HCT116 (cell line): ENCODE data around the gene TOR4A. TPM values are rescaled to one million over a fixed set of nuclear protein-coding genes. Genes with fewer than 3 reads are reported as not detected.

ENCODE experiments used
- ATAC-seq: fragments of 200-7000 bp; cut with Tn5 transposase; 2 replicates; pipeline ENCODE4 v1.9.1; 2020; ENCODE audit warnings: mild to moderate bottlenecking, moderate library complexity
- BruUV-seq: library from RNA; stranded (reverse); fragments of 400-500 nt; replicated peaks from 2 replicates; lab custom pipeline; 2021; lab: Mats Ljungman, UMichigan
- CTCF ChIA-PET: fragments of 300-600 bp; sonication (Branson Sonifier 250); formaldehyde crosslinking; loops from one replicate; lab custom pipeline; 2021; ENCODE audit warnings: antibody characterized with exemption; lab: Charles Lee
- POLR2A ChIA-PET: fragments of 300-600, 350-600 bp; sonication (Branson Sonifier 250); formaldehyde crosslinking; loops from one replicate; lab custom pipeline; 2021; ENCODE audit warnings: antibody characterized with exemption; lab: Charles Lee
- RAD21 ChIA-PET, 2 experiments: fragments of 300-600 bp; sonication (Branson Sonifier 250); formaldehyde crosslinking; loops; one replicate each; lab custom pipeline; 2023; ENCODE audit warnings: low total read pairs in 2 of 2; ENCODE audit not compliant: uncharacterized antibody in 2 of 2, unreplicated experiment in 2 of 2, low non-redundant PET in 1 of 2; lab: Charles Lee
- DNase-seq: peaks from one replicate; pipeline ENCODE4 v3.0.0-alpha.2; 2010; ENCODE audit warnings: low read depth, low spot score
- H2AFZ ChIP-seq: fragments of 200-600 bp; shearing (Covaris generic), sonication (generic); 2 replicates; pipeline ENCODE4 v1.6.1; 2017; ENCODE audit warnings: low read depth, mixed run types, mixed read lengths, antibody characterized with exemption, low read length; ENCODE audit not compliant: poor library complexity, severe bottlenecking
- H3K27ac ChIP-seq: 2 replicates; pipeline ENCODE4 v1.5.1; 2012; ENCODE audit warnings: low read depth, low read length
- H3K27me3 ChIP-seq: fragments of 200-600 bp; sonication (generic); 2 replicates; pipeline ENCODE4 v1.6.1; 2016; ENCODE audit warnings: mixed run types, low read length, mixed read lengths; ENCODE audit not compliant: insufficient read depth
- H3K36me3 ChIP-seq, 2 experiments: fragments of 200-500 bp in 1 of 2; fragments of 200-600 bp in 1 of 2; sonication (Bioruptor generic) in 1 of 2; sonication (generic) in 1 of 2; 2 replicates each; pipeline versions ENCODE4 v1.5.1 to v1.6.1; 2014 to 2016; ENCODE audit warnings: low read length in 2 of 2, inconsistent platforms in 1 of 2, mixed read lengths in 1 of 2, mixed run types in 1 of 2; ENCODE audit not compliant: insufficient read depth in 2 of 2, control insufficient read depth in 1 of 2
- H3K4me1 ChIP-seq, 2 experiments: fragments of 200-600 bp in 1 of 2; sonication (generic) in 1 of 2; 2 replicates each; pipeline versions ENCODE4 v1.5.1 to v1.6.1; 2012 to 2017; ENCODE audit warnings: low read length in 2 of 2, inconsistent platforms in 1 of 2, mild to moderate bottlenecking in 1 of 2, mixed read lengths in 1 of 2, mixed run types in 1 of 2, moderate library complexity in 1 of 2; ENCODE audit not compliant: insufficient read depth in 2 of 2, control insufficient read depth in 1 of 2
- H3K4me2 ChIP-seq: fragments of 200-600 bp; sonication (generic); 2 replicates; pipeline ENCODE4 v1.6.1; 2017; ENCODE audit warnings: mixed run types, low read length, mixed read lengths
- H3K4me3 ChIP-seq, 2 experiments: fragments of 200-600 bp in 1 of 2; sonication (generic) in 1 of 2; replicated peaks in 1 of 2; 2 replicates each; pipeline ENCODE4 v1.5.1; 2011 to 2016; ENCODE audit warnings: low read length in 2 of 2, control low read depth in 1 of 2, low read depth in 1 of 2, mild to moderate bottlenecking in 1 of 2, mixed read lengths in 1 of 2, mixed run types in 1 of 2
- H3K79me2 ChIP-seq: fragments of 200-600 bp; sonication (generic); 2 replicates; pipeline ENCODE4 v1.6.1; 2017; ENCODE audit warnings: mild to moderate bottlenecking, mixed run types, low read length, moderate library complexity, mixed read lengths; ENCODE audit not compliant: insufficient read depth
- H3K9ac ChIP-seq: fragments of 200-600 bp; sonication (generic); 2 replicates; pipeline ENCODE4 v1.6.1; 2016; ENCODE audit warnings: low read length, mixed read lengths
- H3K9me2 ChIP-seq: fragments of 200-600 bp; sonication (generic), shearing (Covaris generic); 2 replicates; pipeline ENCODE4 v1.6.1; 2017; ENCODE audit warnings: mixed run types, mild to moderate bottlenecking, moderate library complexity; ENCODE audit not compliant: insufficient read depth
- H3K9me3 ChIP-seq, 2 experiments: fragments of 200-500 bp in 1 of 2; fragments of 200-600 bp in 1 of 2; sonication (Bioruptor generic) in 1 of 2; sonication (generic) in 1 of 2; 2 replicates each; pipeline ENCODE4 v1.6.1; 2014 to 2017; ENCODE audit warnings: low read length in 2 of 2, mixed read lengths in 2 of 2, inconsistent platforms in 1 of 2, low read depth in 1 of 2, mild to moderate bottlenecking in 1 of 2, mixed run types in 1 of 2, moderate library complexity in 1 of 2; ENCODE audit not compliant: control insufficient read depth in 1 of 2, insufficient read depth in 1 of 2
- H4K20me1 ChIP-seq: fragments of 200-600 bp; sonication (generic), shearing (Covaris generic); 2 replicates; pipeline ENCODE4 v1.6.1; 2017; ENCODE audit warnings: mixed run types, mild to moderate bottlenecking, moderate library complexity; ENCODE audit not compliant: insufficient read depth
- CTCF ChIP-seq, 3 experiments: fragments of 200-600 bp in 1 of 3; sonication (generic) in 1 of 3; IDR thresholded peaks in 2 of 3; conservative IDR thresholded peaks in 1 of 3; 2 replicates each; pipeline ENCODE4 v1.5.1; 2012 to 2017; ENCODE audit warnings: low read depth in 2 of 3, low read length in 2 of 3, antibody characterized with exemption in 1 of 3, borderline replicate concordance in 1 of 3, control low read depth in 1 of 3, mild to moderate bottlenecking in 1 of 3, mixed read lengths in 1 of 3, mixed run types in 1 of 3, moderate library complexity in 1 of 3; ENCODE audit not compliant: insufficient read depth in 1 of 3
- FOSL1 ChIP-seq: IDR thresholded peaks from 2 replicates; pipeline ENCODE4 v1.6.1; 2012; ENCODE audit warnings: low read depth
- SRF ChIP-seq: IDR thresholded peaks from 2 replicates; pipeline ENCODE4 v1.6.1; 2012; ENCODE audit warnings: low read depth
- TCF7L2 ChIP-seq: IDR thresholded peaks from 2 replicates; pipeline ENCODE4 v1.7.0; 2011; ENCODE audit warnings: borderline replicate concordance, inconsistent platforms; ENCODE audit not compliant: insufficient read depth, insufficient read length; ENCODE audit errors: extremely low read depth
- ZFX ChIP-seq: fragments of 450-650 bp; IDR thresholded peaks from 2 replicates; pipeline ENCODE4 v1.6.1; 2017
- intact Hi-C: fragments of 100-400 bp; cut with micrococcal nuclease; formaldehyde crosslinking; loops from 2 replicates; pipeline ENCODE4 v1.10.0; 2022
- total RNA-seq: library from RNA; stranded (reverse); gene quantifications from one replicate; pipeline ENCODE4 v1.2.1, GENCODE V29; 2021; ENCODE audit not compliant: unreplicated experiment

TOR4A gene
- total RNA-seq, 1 experiment from 2014 or later: 34.0 TPM

GRCh38 chr9:137301081-137301947 lies 23.8 kb downstream of the TOR4A start:
- Histone ChIP-seq H3K4me2 (peak overlapping the region; percentile 97), H4K20me1 (peaks cover 2% of the 10 kb centered on the region; the same call in 1 of the 2 replicates), H3K4me1 (peaks cover 28 to 72% of the 10 kb centered on the region in 2 experiments), H3K9me2 (no peaks in the 10 kb centered on the region), H2AFZ (no peak overlapping the region), H3K27ac (peak overlapping the region; percentile 78), H3K9ac (peak overlapping the region; percentile 73), H3K27me3 (no peaks in the 10 kb centered on the region), H3K79me2 (peaks cover 17% of the 10 kb centered on the region), H3K9me3 (no peaks in the 10 kb centered on the region), H3K4me3 (peak overlapping the region; percentile 51 to 69), H3K36me3 (no peaks in the 10 kb centered on the region)
- ChIA-PET CTCF (interaction anchor here (0.9 to 2.1 kb wide), 14 partner anchors 9 to 251 kb away, joined by 3 to 16 read pairs (median 4); partner anchors contain the start of genes EXD3, MRPL41 and NOXA1), POLR2A (interaction anchor here (1.0 to 2.1 kb wide), 6 partner anchors 10 to 111 kb away, joined by 3 to 24 read pairs (median 4); no protein-coding TSS in a partner anchor), RAD21 (interaction anchor here (0.7 to 0.9 kb wide), 2 partner anchors 14 to 78 kb away, joined by 3 read pairs; no protein-coding TSS in a partner anchor)
- DNase-seq: peak; percentile 29
- ATAC-seq: peak; percentile 50
- TF ChIP-seq CTCF (IDR thresholded peaks at IDR 0.05 in 2 of 3, conservative IDR thresholded peaks at IDR 0.05 in 1 of 3; ENCODE audit: borderline replicate concordance in 1 of 3, insufficient read depth in 1 of 3, low read depth in 2 of 3, low read length in 2 of 3) (peak in 1 of 3 experiments; percentile 21; a peak in 2 of 6 replicates), FOSL1 (no peak), ZFX (peak; percentile 90), TCF7L2 (peak; percentile 89), SRF (no peak)
- BruUV-seq: no TSS peak
- intact Hi-C loops: loop anchor here (2.0 kb wide), 1 partner anchor 105 kb away; no protein-coding TSS in a partner anchor
